ENCODE measurements around the gene PIGQ. TPM values are rescaled to one million over a fixed set of nuclear protein-coding genes. Genes with fewer than 3 reads are reported as not detected.

PIGQ gene
- total RNA-seq, 1 donor from 2014 or later = 34.1 TPM

GRCh38 chr16:625977-626765 lies 56.4 kb downstream of the PIGQ start:
- no peak overlapping the region for H3K4me3 Mint-ChIP-seq (ENCODE audit: unreplicated experiment)
- no peaks in the 10 kb centered on the region for H3K27me3 Mint-ChIP-seq (ENCODE audit: low read depth)
- peak; percentile 90 for DNase-seq (ENCODE audit: low spot score)
- TF ChIP-seq CTCF (IDR thresholded peaks at IDR 0.05) = no peak
- H3K9me3 Mint-ChIP-seq (ENCODE audit: low read depth) = no peaks in the 10 kb centered on the region
- H3K27ac Mint-ChIP-seq (ENCODE audit: unreplicated experiment) = peak overlapping the region; percentile 98
- peaks cover 2% of the 10 kb centered on the region for H3K36me3 Mint-ChIP-seq (ENCODE audit: low read depth)
- H3K4me1 Mint-ChIP-seq (ENCODE audit: low read depth) = peaks cover 36% of the 10 kb centered on the region

- no peaks in the 10 kb centered on the region for H3K27me3 Mint-ChIP-seq (ENCODE audit: low read depth)
- H3K9me3 Mint-ChIP-seq (ENCODE audit: low read depth) = no peaks in the 10 kb centered on the region
- no peak for TF ChIP-seq CTCF (IDR thresholded peaks at IDR 0.05)
- peaks cover 31% of the 10 kb centered on the region for H3K4me1 Mint-ChIP-seq (ENCODE audit: low read depth)
- peak overlapping the region; percentile 21 for H3K4me3 Mint-ChIP-seq (ENCODE audit: unreplicated experiment)
- no peak for DNase-seq (ENCODE audit: low spot score)
- H3K36me3 Mint-ChIP-seq (ENCODE audit: low read depth) = peaks cover 2% of the 10 kb centered on the region
- peak overlapping the region; percentile 98 for H3K27ac Mint-ChIP-seq (ENCODE audit: unreplicated experiment)
Measured at GRCh38 chr16:626787-627453, 57.2 kb downstream of the PIGQ start.

GRCh38 chr16:627454-628239 lies 57.9 kb downstream of the PIGQ start:
- Mint-ChIP-seq H3K4me1 (ENCODE audit: low read depth) (peaks cover 25% of the 10 kb centered on the region), H3K9me3 (ENCODE audit: low read depth) (no peaks in the 10 kb centered on the region), H3K4me3 (ENCODE audit: unreplicated experiment) (no peak overlapping the region), H3K36me3 (ENCODE audit: low read depth) (peaks cover 2% of the 10 kb centered on the region), H3K27ac (ENCODE audit: unreplicated experiment) (peak overlapping the region; percentile 98), H3K27me3 (ENCODE audit: low read depth) (no peaks in the 10 kb centered on the region)
- no peak for DNase-seq (ENCODE audit: low spot score)
- no peak for TF ChIP-seq CTCF (IDR thresholded peaks at IDR 0.05)

- Mint-ChIP-seq H3K4me3 (ENCODE audit: unreplicated experiment) (no peak overlapping the region), H3K4me1 (ENCODE audit: low read depth) (peaks cover 25% of the 10 kb centered on the region), H3K9me3 (ENCODE audit: low read depth) (no peaks in the 10 kb centered on the region), H3K36me3 (ENCODE audit: low read depth) (peaks cover 2% of the 10 kb centered on the region), H3K27me3 (ENCODE audit: low read depth) (no peaks in the 10 kb centered on the region), H3K27ac (ENCODE audit: unreplicated experiment) (peak overlapping the region; percentile 5)
- no peak for TF ChIP-seq CTCF (IDR thresholded peaks at IDR 0.05)
- no peak for DNase-seq (ENCODE audit: low spot score)
Measured at GRCh38 chr16:628321-629061, 58.7 kb downstream of the PIGQ start.
